Activated naive CD4-positive, alpha-beta T cell treated with anti-CD3 and anti-CD28 coated beads for 36 hours (primary cell): ENCODE measurements around the gene NBPF20. TPM values are rescaled to one million over a fixed set of nuclear protein-coding genes. Genes with fewer than 3 reads are reported as not detected.
"Not testable (repeated sequence)": the region's sequence is repeated elsewhere in the genome, so short reads cannot be mapped to it uniquely, and the experiment has no call there.

Experiments
- CTCF ChIA-PET: fragments of 350-600 bp; sonication (Branson Sonifier 250); formaldehyde crosslinking; loops from one replicate; lab custom pipeline; 2021; ENCODE audit warnings: antibody characterized with exemption; lab: Charles Lee
- DNase-seq: peaks from one replicate; pipeline ENCODE4 v3.0.0-alpha.2; 2020
- H3K27ac Mint-ChIP-seq: one replicate; pipeline ENCODE4 v1.8.0; 2021; ENCODE audit warnings: mild to moderate bottlenecking, mixed read lengths
- H3K27me3 Mint-ChIP-seq: one replicate; pipeline ENCODE4 v1.8.0; 2021; ENCODE audit warnings: low read depth, mixed read lengths
- H3K36me3 Mint-ChIP-seq: one replicate; pipeline ENCODE4 v1.8.0; 2021; ENCODE audit warnings: low read depth, mixed read lengths
- H3K4me1 Mint-ChIP-seq: one replicate; pipeline ENCODE4 v1.8.0; 2021; ENCODE audit warnings: low read depth, mixed read lengths
- H3K4me3 Mint-ChIP-seq: one replicate; pipeline ENCODE4 v1.8.0; 2021; ENCODE audit warnings: mild to moderate bottlenecking, moderate library complexity, mixed read lengths
- H3K9me3 Mint-ChIP-seq: one replicate; pipeline ENCODE4 v1.8.0; 2021; ENCODE audit warnings: mixed read lengths
- intact Hi-C: fragments of 100-400 bp; cut with micrococcal nuclease; formaldehyde crosslinking; loops from one replicate; pipeline ENCODE4 v1.15.1; 2023
- total RNA-seq, 2 experiments: library from RNA; stranded (reverse); gene quantifications; one replicate each; pipeline ENCODE4 v1.2.3, GENCODE V29; 2021

The NBPF20 gene
- total RNA-seq, 2 experiments from 2014 or later = 1.4 to 1.8 TPM

GRCh38 chr1:145404949-145405348 is 20.5 kb downstream of the NBPF20 start:
- CTCF ChIA-PET, DNase-seq, H3K4me1 Mint-ChIP-seq, H3K27me3 Mint-ChIP-seq, H3K27ac Mint-ChIP-seq, intact Hi-C loops, H3K36me3 Mint-ChIP-seq, H3K9me3 Mint-ChIP-seq, H3K4me3 Mint-ChIP-seq: not testable (repeated sequence)

DNA sequence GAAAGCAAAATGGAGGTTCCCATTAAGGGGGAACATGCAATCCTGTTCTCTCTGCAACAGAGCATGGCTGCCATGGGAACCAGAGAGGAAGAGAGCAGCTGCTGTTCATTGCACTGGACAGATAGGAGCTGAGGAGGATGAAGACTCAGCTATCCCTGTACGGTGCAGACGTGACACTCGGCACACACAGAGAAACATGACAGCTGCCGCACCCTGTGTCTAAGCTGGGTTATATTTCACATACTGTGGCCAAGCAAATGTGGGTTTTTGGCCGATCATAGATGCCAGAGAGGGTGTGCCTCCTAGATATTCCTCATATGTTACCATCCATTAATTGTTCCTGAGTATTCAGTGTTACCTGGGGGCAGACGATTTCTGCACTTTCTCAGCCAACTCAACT is 24.7 kb downstream of the NBPF20 start:
- H3K27me3 Mint-ChIP-seq, H3K27ac Mint-ChIP-seq, H3K36me3 Mint-ChIP-seq, DNase-seq, intact Hi-C loops, H3K4me1 Mint-ChIP-seq, CTCF ChIA-PET, H3K9me3 Mint-ChIP-seq, H3K4me3 Mint-ChIP-seq: not testable (repeated sequence)

Other genes starting within 250 kb of the NBPF20 start
- gene PPIAL4D, start 183.4 kb downstream of the NBPF20 start, total RNA-seq = not detected
- 10 to 100 TPM; 18.0 to 19.4 TPM for gene GPR89A, start 182.4 kb upstream of the NBPF20 start, total RNA-seq